HK-2 (cell line): Measurements from ENCODE around the gene DKK2.
"Not testable (repeated sequence)": the region's sequence is repeated elsewhere in the genome, so short reads cannot be mapped to it uniquely, and the experiment has no call there.

Experiments
- DNase-seq: peaks from one replicate; pipeline ENCODE4 v3.0.0-alpha.2; 2018; ENCODE audit not compliant: unreplicated experiment

Gene DKK2

GRCh38 chr4:106909486-106910188 lies 126.5 kb downstream of the DKK2 start:
- DNase-seq = no peak

- not testable (repeated sequence) for DNase-seq
Measured at GRCh38 chr4:106908049-106908448, 128.1 kb downstream of the DKK2 start.

GRCh38 chr4:106907216-106907615 lies 128.9 kb downstream of the DKK2 start:
- no peak for DNase-seq

GRCh38 chr4:106906728-106907127 lies 129.4 kb downstream of the DKK2 start:
- no peak for DNase-seq

GRCh38 chr4:106898621-106899230 lies 137.4 kb downstream of the DKK2 start:
- peak; percentile 24 for DNase-seq

GRCh38 chr4:106893903-106894302 lies 142.2 kb downstream of the DKK2 start:
- no peak for DNase-seq

- no peak for DNase-seq
Measured at GRCh38 chr4:106893395-106893881, 142.7 kb downstream of the DKK2 start.

- DNase-seq = no peak
Measured at GRCh38 chr4:106892786-106893185, 143.3 kb downstream of the DKK2 start.

- DNase-seq = no peak
Measured at GRCh38 chr4:106875340-106875739, 160.8 kb downstream of the DKK2 start.
